Thymus (tissue), 11 donors: ENCODE data around the gene PRKCQ. TPM values are rescaled to one million over a fixed set of nuclear protein-coding genes. Genes with fewer than 3 reads are reported as not detected.

ENCODE experiments used
- DNase-seq, 9 donors: peaks; one replicate each; pipeline ENCODE4 v3.0.0-alpha.2; 2013; ENCODE audit warnings: low spot score in 9 of 9, low read depth in 6 of 9, missing footprints in 1 of 9
- H3K27ac ChIP-seq, 2 donors: one replicate each; pipeline ENCODE4 v1.5.1; 2013; ENCODE audit warnings: control low read depth in 1 of 2, low read depth in 1 of 2, low read length in 1 of 2, mild to moderate bottlenecking in 1 of 2, moderate library complexity in 1 of 2
- H3K27me3 ChIP-seq, 2 donors: one replicate each; pipeline ENCODE4 v1.5.1; 2013; ENCODE audit warnings: low read length in 1 of 2; ENCODE audit not compliant: control insufficient read depth in 2 of 2, insufficient read depth in 1 of 2
- H3K36me3 ChIP-seq, 2 donors: one replicate each; pipeline ENCODE4 v1.5.1; 2013; ENCODE audit warnings: low read length in 1 of 2, mild to moderate bottlenecking in 1 of 2, moderate library complexity in 1 of 2; ENCODE audit not compliant: control insufficient read depth in 2 of 2, insufficient read depth in 2 of 2
- H3K4me1 ChIP-seq, 2 donors: one replicate each; pipeline ENCODE4 v1.5.1; 2013; ENCODE audit warnings: low read length in 2 of 2; ENCODE audit not compliant: control insufficient read depth in 2 of 2, insufficient read depth in 2 of 2
- H3K4me3 ChIP-seq, 2 donors: one replicate each; pipeline ENCODE4 v1.5.1; 2013; ENCODE audit warnings: low read length in 2 of 2, control low read depth in 1 of 2, mild to moderate bottlenecking in 1 of 2
- H3K9me3 ChIP-seq, 2 donors: one replicate each; pipeline ENCODE4 v1.5.1; 2013; ENCODE audit warnings: low read length in 1 of 2, mild to moderate bottlenecking in 1 of 2; ENCODE audit not compliant: control insufficient read depth in 2 of 2, insufficient read depth in 1 of 2
- WGBS: extraction: QIAGEN DNeasy Blood & Tissue Kit; methylation state at CpG from one replicate; pipeline ENCODE4 v1.1.7; 2013; 5-methylcytosine and 5-hydroxymethylcytosine counted together
- polyA plus RNA-seq: library from polyadenylated mRNA; stranded (reverse); fragments of 200-250 nt; gene quantifications from one replicate; pipeline ENCODE4 v1.2.3, GENCODE V29; 2013
- total RNA-seq: library from RNA; stranded (reverse); fragments of 120-200 nt; gene quantifications from one replicate; pipeline ENCODE4 v1.2.4, GENCODE V29; 2013
- donor health status: healthy.

The PRKCQ gene
- total and polyA plus RNA-seq, 2 donors = 18.1 to 55.2 TPM

- WGBS = 91% methylated on average over 8 of the region's 8 CpGs
- Histone ChIP-seq H3K9me3 (no peaks in the 10 kb centered on the region), H3K4me1 (peaks cover 5 to 11% of the 10 kb centered on the region in 2 donors), H3K27ac (no peak overlapping the region), H3K4me3 (no peak overlapping the region), H3K36me3 (no peaks in the 10 kb centered on the region), H3K27me3 (peaks cover 5 to 9% of the 10 kb centered on the region in 2 donors)
- no peak for DNase-seq
Measured at GRCh38 chr10:6402960-6403359, 177.1 kb downstream of the PRKCQ start.

- peaks cover 5 to 9% of the 10 kb centered on the region in 2 donors for H3K27me3 ChIP-seq
- peaks cover 5 to 11% of the 10 kb centered on the region in 2 donors for H3K4me1 ChIP-seq
- DNase-seq = no peak
- H3K27ac ChIP-seq = no peak overlapping the region
- H3K9me3 ChIP-seq = no peaks in the 10 kb centered on the region
- no peak overlapping the region for H3K4me3 ChIP-seq
- no peaks in the 10 kb centered on the region for H3K36me3 ChIP-seq
- WGBS = 93% methylated on average over 9 of the region's 9 CpGs
Measured at GRCh38 chr10:6402349-6402709, 177.7 kb downstream of the PRKCQ start.

GRCh38 chr10:6401558-6402348 lies 178.3 kb downstream of the PRKCQ start:
- peak; percentile 44 to 86 (median 63) for DNase-seq
- Histone ChIP-seq H3K27me3 (peaks cover 5 to 9% of the 10 kb centered on the region in 2 donors), H3K27ac (no peak overlapping the region), H3K4me3 (no peak overlapping the region), H3K36me3 (no peaks in the 10 kb centered on the region), H3K9me3 (no peaks in the 10 kb centered on the region), H3K4me1 (peaks cover 3 to 7% of the 10 kb centered on the region in 2 donors)
- 29% methylated on average over 18 of the region's 18 CpGs for WGBS

- H3K36me3 ChIP-seq = no peaks in the 10 kb centered on the region
- peaks cover 0 to 5% of the 10 kb centered on the region in 2 donors for H3K4me1 ChIP-seq
- no peak overlapping the region for H3K4me3 ChIP-seq
- 60% methylated on average over 12 of the region's 12 CpGs for WGBS
- H3K27ac ChIP-seq = no peak overlapping the region
- no peaks in the 10 kb centered on the region for H3K9me3 ChIP-seq
- no peak for DNase-seq
- peaks cover 5 to 9% of the 10 kb centered on the region in 2 donors for H3K27me3 ChIP-seq
Measured at GRCh38 chr10:6400821-6401465, 179.1 kb downstream of the PRKCQ start.

- H3K4me3 ChIP-seq = no peak overlapping the region
- H3K27ac ChIP-seq = no peak overlapping the region
- peaks cover 5 to 9% of the 10 kb centered on the region in 2 donors for H3K27me3 ChIP-seq
- no peaks in the 10 kb centered on the region for H3K9me3 ChIP-seq
- 69% methylated on average over 7 of the region's 7 CpGs for WGBS
- peaks cover 0 to 5% of the 10 kb centered on the region in 2 donors for H3K4me1 ChIP-seq
- no peak for DNase-seq
- no peaks in the 10 kb centered on the region for H3K36me3 ChIP-seq
Measured at GRCh38 chr10:6400331-6400730, 179.7 kb downstream of the PRKCQ start.

GRCh38 chr10:6399879-6400278 lies 180.2 kb downstream of the PRKCQ start:
- 89% methylated on average over 8 of the region's 8 CpGs for WGBS
- no peak for DNase-seq
- H3K4me3 ChIP-seq = no peak overlapping the region
- H3K27ac ChIP-seq = no peak overlapping the region
- no peaks in the 10 kb centered on the region for H3K9me3 ChIP-seq
- H3K4me1 ChIP-seq = peaks cover 0 to 5% of the 10 kb centered on the region in 2 donors
- H3K36me3 ChIP-seq = no peaks in the 10 kb centered on the region
- H3K27me3 ChIP-seq = peaks cover 5 to 9% of the 10 kb centered on the region in 2 donors

- no peak overlapping the region for H3K27ac ChIP-seq
- no peak for DNase-seq
- no peak overlapping the region for H3K4me3 ChIP-seq
- no peaks in the 10 kb centered on the region for H3K36me3 ChIP-seq
- peaks cover 5 to 9% of the 10 kb centered on the region in 2 donors for H3K27me3 ChIP-seq
- 71% methylated on average over 5 of the region's 5 CpGs for WGBS
- peaks cover 0 to 5% of the 10 kb centered on the region in 2 donors for H3K4me1 ChIP-seq
- no peaks in the 10 kb centered on the region for H3K9me3 ChIP-seq
Measured at GRCh38 chr10:6399231-6399741, 180.8 kb downstream of the PRKCQ start.

GRCh38 chr10:6398399-6398798 lies 181.7 kb downstream of the PRKCQ start:
- 91% methylated on average over 2 of the region's 2 CpGs for WGBS
- H3K4me3 ChIP-seq = no peak overlapping the region
- no peak for DNase-seq
- peaks cover 5 to 9% of the 10 kb centered on the region in 2 donors for H3K27me3 ChIP-seq
- peaks cover 0 to 5% of the 10 kb centered on the region in 2 donors for H3K4me1 ChIP-seq
- no peaks in the 10 kb centered on the region for H3K9me3 ChIP-seq
- H3K36me3 ChIP-seq = peaks cover 0 to 3% of the 10 kb centered on the region in 2 donors
- H3K27ac ChIP-seq = no peak overlapping the region

- WGBS = 73% methylated on average over 4 of the region's 4 CpGs
Measured at GRCh38 chr10:6396652-6397051, 183.4 kb downstream of the PRKCQ start.

More at GRCh38 chr10:6396652-6397051, 183.4 kb downstream of the PRKCQ start:
- H3K9me3 ChIP-seq = no peaks in the 10 kb centered on the region
- H3K4me3 ChIP-seq = no peak overlapping the region
- H3K36me3 ChIP-seq = peaks cover 0 to 3% of the 10 kb centered on the region in 2 donors
- peaks cover 0 to 3% of the 10 kb centered on the region in 2 donors for H3K4me1 ChIP-seq
- DNase-seq = no peak
- no peak overlapping the region for H3K27ac ChIP-seq
- H3K27me3 ChIP-seq = peaks cover 2 to 6% of the 10 kb centered on the region in 2 donors
